Fibroblast of skin of abdomen (primary cell): ENCODE measurements around the gene MEMO1.
A peak's percentile ranks its signal among the peaks of the same experiment; 100 is the strongest.
"Not testable (repeated sequence)": the region's sequence is repeated elsewhere in the genome, so short reads cannot be mapped to it uniquely, and the experiment has no call there.

Experiments used
- DNase-seq: peaks from one replicate; pipeline ENCODE4 v3.0.0-alpha.2; 2013

The MEMO1 gene

GRCh38 chr2:31907491-31907890 lies 103.3 kb downstream of the MEMO1 start:
- not testable (repeated sequence) for DNase-seq

GRCh38 chr2:31903109-31903780 lies 107.6 kb downstream of the MEMO1 start:
- DNase-seq: no peak

GRCh38 chr2:31901900-31902299 lies 108.9 kb downstream of the MEMO1 start:
- DNase-seq: no peak

GRCh38 chr2:31900156-31900555 lies 110.7 kb downstream of the MEMO1 start:
- DNase-seq: not testable (repeated sequence)

- not testable (repeated sequence) for DNase-seq
These were observed 112.5 kb downstream of the MEMO1 start for GRCh38 chr2:31898346-31898745.

GRCh38 chr2:31897340-31897739 lies 113.5 kb downstream of the MEMO1 start:
- DNase-seq: not testable (repeated sequence)

- no peak for DNase-seq
These were observed 114.5 kb downstream of the MEMO1 start for GRCh38 chr2:31896293-31896692.

- no peak for DNase-seq
These were observed 116.2 kb downstream of the MEMO1 start for GRCh38 chr2:31894656-31895055.

GRCh38 chr2:31893094-31893493 lies 117.7 kb downstream of the MEMO1 start:
- DNase-seq: no peak

- DNase-seq: no peak
These were observed 121.8 kb downstream of the MEMO1 start for GRCh38 chr2:31889044-31889443.

GRCh38 chr2:31888550-31888949 lies 122.3 kb downstream of the MEMO1 start:
- peak; percentile 43 for DNase-seq

GRCh38 chr2:31886700-31887099 lies 124.1 kb downstream of the MEMO1 start:
- DNase-seq: no peak

GRCh38 chr2:31877008-31877407 lies 133.8 kb downstream of the MEMO1 start:
- no peak for DNase-seq

- DNase-seq: no peak
These were observed 136.7 kb downstream of the MEMO1 start for GRCh38 chr2:31874071-31874470.

GRCh38 chr2:31865215-31865614 lies 145.6 kb downstream of the MEMO1 start:
- no peak for DNase-seq

GRCh38 chr2:31863867-31864266 lies 146.9 kb downstream of the MEMO1 start:
- no peak for DNase-seq

GRCh38 chr2:31863015-31863656 lies 147.7 kb downstream of the MEMO1 start:
- DNase-seq: not testable (repeated sequence)

- DNase-seq: no peak
These were observed 150.8 kb downstream of the MEMO1 start for GRCh38 chr2:31859959-31860358.

GRCh38 chr2:31853521-31853920 lies 157.3 kb downstream of the MEMO1 start:
- no peak for DNase-seq

GRCh38 chr2:31842150-31842549 lies 168.7 kb downstream of the MEMO1 start:
- not testable (repeated sequence) for DNase-seq

- DNase-seq: no peak
These were observed 175.4 kb downstream of the MEMO1 start for GRCh38 chr2:31835450-31835849.

- no peak for DNase-seq
These were observed 178.4 kb downstream of the MEMO1 start for GRCh38 chr2:31832363-31832762.

GRCh38 chr2:31831585-31831984 lies 179.2 kb downstream of the MEMO1 start:
- DNase-seq: no peak

- DNase-seq: no peak
These were observed 181.9 kb downstream of the MEMO1 start for GRCh38 chr2:31828891-31829290.
